NOMO-1 (cell line): Measurements from ENCODE around the gene PGS1.

Experiments
- DNase-seq, 2 experiments: peaks; one replicate each; lab custom pipeline; 2025; ENCODE audit not compliant: unreplicated experiment in 2 of 2; lab: John Stamatoyannopoulos, UW

Gene PGS1

DNA sequence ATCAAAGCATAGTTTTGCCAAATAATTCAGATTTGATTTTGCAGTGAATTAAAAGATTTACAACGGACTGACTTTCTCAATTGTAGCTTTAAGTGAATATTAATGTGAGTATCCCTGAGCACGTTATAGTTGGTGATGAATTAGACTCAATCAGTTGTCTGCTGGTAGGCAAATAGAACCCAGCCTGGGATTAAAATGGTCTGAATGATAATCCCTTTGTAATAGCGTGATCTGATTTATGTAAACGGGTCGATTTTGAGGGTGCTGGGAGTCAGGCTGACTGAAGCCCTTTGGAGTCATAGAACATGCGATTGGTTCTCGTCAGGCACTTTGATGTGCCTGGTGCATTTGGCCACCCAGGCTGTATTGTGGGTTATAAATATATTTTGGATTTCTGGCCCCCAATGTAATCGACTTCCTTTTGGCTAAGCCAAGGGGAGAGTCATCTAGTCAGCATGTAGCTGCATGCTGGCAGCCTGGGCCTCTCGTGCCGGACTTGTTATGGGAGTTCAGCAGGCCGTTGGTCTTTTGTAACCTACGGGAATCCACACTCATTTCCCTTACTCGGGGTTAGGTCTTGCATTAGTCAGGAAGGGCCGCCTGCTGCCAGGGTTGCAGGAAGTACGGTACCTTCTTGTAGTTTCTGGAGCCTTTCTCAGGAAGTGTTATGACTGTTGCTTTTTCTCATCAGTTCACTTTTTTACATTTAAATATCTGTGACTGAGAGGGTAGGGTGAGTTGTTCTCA lies 5.4 kb downstream of the PGS1 start:
- DNase-seq, result peak; percentile 85 to 87

DNA sequence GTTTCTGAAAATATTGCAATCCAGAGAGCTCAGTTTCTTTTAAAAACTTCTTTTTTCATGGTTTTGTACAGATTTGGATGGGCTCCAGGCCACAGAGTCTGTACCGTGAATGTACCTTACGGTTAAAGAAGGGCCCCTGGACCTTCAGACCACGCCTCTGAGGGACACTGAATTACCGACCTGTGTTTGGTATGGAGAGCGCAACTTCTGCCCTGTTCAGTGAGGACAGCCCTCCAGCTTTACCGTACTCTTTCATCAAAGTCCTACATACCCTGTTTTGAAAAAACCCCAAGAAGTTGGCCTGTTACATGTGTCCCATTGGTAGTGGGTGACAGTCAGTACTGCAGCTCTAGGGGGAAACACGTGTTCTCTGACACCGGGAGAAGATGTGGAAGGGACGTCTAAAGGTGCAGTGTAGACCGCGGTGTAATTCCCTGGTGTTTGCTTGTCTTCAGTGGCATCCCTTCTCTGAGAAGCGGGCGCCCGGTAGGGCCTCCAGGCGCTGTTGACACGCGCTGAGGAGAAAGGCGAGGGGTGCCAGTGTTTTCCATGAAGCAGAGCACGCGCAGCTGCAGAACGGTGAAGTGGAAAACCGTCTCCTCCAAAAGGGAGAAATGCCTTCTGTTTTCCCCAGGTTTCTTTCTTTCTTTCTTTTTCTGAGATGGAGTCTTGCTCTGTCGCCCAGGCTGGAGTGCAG lies 6.2 kb downstream of the PGS1 start:
- DNase-seq, result no peak

GRCh38 chr17:78387977-78388941 lies 9.8 kb downstream of the PGS1 start:
- DNase-seq, result peak; percentile 83 to 95

- DNase-seq, result no peak
Measured at GRCh38 chr17:78390241-78391050, 12.0 kb downstream of the PGS1 start.

DNA sequence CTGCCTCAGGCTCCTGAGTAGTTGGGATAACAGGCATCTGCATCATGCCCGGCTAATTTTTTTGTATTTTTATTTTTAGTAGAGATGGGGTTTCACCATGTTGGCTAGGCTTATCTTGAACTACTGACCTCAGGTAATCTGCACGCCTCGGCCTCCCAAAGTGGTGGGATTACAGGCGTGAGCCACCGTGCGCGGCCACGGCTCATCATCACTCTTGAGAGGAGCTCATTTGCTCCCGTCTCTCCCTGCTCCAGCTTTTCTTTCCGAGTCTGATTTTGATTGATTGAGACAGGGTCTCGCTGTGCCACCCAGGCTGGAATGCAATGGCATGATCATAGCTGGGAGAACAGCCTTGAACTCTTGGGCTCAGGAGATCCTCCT lies 12.6 kb downstream of the PGS1 start:
- no peak for DNase-seq

- no peak for DNase-seq
Measured at GRCh38 chr17:78391843-78392242, 13.4 kb downstream of the PGS1 start.

- DNase-seq, result no peak
Measured at GRCh38 chr17:78392295-78392694, 13.8 kb downstream of the PGS1 start.

- no peak for DNase-seq
Measured at GRCh38 chr17:78393575-78393974, 15.1 kb downstream of the PGS1 start.

- DNase-seq, result no peak
Measured at GRCh38 chr17:78394209-78394608, 15.8 kb downstream of the PGS1 start.

DNA sequence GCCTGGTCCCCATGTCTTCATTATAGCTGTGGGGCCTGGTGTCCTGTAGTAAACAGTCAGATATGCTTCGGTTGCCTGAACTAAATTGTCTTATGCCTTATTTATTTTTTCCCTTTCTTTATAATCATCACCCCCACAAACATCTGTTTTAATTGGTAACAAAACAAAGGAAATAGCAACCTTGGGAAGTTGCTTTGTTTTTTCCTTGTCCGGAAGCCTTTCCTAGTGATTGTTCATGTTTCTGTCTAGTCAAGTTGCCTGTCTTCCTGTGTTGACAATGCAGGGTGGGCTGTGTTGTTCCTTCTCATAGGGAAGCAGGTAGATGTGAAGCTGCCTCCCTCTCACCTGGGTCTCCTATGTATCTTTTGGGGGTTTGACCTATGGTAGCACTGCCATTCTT lies 16.7 kb downstream of the PGS1 start:
- DNase-seq, result no peak

GRCh38 chr17:78396441-78397337 lies 18.2 kb downstream of the PGS1 start:
- DNase-seq, result no peak

GRCh38 chr17:78397681-78398101 lies 19.2 kb downstream of the PGS1 start:
- DNase-seq, result no peak

- no peak for DNase-seq
Measured at GRCh38 chr17:78398390-78398789, 19.9 kb downstream of the PGS1 start.

DNA sequence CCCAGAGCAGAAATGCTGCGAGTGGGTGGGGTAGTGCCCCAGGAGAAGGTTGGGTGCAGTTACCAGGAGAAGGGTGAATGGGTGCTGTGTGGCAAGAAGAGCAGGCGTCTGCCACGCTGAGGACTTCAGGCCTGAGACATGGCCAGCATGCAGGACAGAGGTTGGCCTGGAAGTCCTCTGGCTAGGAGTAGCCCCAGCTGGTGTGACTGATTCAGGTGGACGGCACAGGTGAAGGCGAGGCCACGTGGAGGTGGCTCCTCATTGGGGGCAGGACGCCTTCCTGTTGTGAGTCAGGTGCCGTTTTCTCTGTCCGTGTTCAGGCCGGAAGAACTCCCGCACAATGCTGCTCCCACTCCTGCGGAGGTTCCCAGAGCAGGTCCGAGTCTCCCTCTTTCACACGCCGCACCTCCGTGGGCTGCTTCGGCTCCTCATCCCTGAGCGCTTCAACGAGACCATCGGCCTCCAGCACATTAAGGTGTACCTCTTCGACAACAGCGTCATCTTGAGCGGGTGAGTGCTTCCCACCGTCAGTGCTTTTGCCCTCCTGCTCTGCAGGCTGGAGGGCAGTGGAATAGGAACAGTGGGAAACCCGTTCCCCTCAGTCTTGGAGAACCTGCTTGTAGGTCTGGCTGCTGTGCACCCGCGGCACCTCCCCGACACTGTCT lies 20.7 kb downstream of the PGS1 start:
- no peak for DNase-seq

GRCh38 chr17:78399693-78400144 lies 21.3 kb downstream of the PGS1 start:
- DNase-seq, result no peak

DNA sequence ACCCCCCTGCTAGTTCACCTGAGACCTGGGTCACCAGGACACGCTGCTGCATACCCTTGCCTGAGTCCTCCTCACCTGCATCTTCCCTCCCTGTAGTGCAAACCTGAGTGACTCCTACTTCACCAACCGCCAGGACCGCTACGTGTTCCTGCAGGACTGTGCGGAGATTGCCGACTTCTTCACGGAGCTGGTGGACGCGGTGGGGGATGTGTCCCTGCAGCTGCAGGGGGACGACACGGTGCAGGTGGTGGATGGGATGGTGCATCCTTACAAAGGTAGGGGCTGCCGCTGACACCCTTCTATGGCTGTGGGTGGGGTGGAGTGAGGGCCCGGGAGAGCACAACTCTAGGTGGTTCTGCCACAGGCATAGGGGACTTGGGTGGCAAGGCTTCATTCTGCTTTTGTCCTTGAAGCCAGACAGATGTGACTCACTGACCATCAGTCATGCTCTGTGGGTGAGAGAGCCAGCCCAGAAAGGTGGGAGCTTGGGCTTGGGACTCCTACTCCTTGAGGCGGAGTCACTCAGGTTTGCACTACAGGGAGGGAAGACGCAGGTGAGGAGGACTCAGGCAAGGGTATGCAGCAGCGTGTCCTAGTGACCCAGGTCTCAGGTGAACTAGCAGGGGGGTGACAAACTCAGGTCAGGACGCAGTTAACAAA lies 22.3 kb downstream of the PGS1 start:
- no peak for DNase-seq

DNA sequence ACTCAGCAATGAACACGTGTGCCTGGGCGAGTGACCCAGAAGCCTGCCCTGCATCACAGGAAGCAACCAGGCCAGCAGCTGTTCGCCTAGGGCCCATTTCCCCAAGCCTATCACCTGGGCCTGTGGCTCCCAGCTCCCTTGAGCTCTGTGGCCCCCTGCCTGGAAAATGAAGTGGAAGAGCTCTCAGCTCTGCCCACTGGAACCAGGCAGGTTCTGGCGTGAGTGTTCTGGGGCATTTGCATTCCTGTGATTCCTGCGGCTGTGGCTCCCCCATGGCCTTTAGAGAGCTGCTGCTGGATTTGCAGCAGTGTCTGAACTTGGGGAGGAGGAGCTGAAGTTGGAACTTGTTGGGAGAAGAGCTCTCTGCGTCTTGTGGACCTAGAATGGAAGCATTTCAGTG lies 22.8 kb downstream of the PGS1 start:
- no peak for DNase-seq

DNA sequence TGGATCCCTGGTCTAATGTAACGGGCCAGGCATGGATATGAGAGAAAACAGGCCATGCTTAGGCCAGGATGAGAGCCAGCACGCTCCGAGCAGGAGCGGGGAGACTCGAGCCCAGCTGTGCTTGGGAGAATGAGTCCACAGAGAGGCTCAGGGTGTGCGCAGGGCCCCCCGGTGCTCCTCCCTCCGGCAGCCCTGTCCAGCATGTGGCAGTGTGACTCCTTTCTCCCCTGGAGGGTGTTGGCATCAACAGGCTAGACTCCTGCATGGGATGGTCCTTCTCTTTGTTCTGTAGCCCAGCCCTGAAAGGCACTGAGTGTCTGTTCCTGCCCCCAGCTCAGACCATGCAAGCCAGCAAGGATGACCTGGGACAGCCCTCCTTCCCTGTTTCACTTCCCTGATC lies 23.4 kb downstream of the PGS1 start:
- DNase-seq, result no peak
